Stomach (tissue), 9 donors: ENCODE measurements around the gene RELN. TPM values are rescaled to one million over a fixed set of nuclear protein-coding genes. Genes with fewer than 3 reads are reported as not detected.

Experiments used
- DNase-seq, 2 donors: peaks; one replicate each; pipeline versions ENCODE4 v3.0.0 to v3.0.0-alpha.2; 2013 to 2019
- H3K27ac ChIP-seq, 5 donors: fragments of 200-600 bp in 4 of 5; sonication (generic) in 4 of 5; one replicate each; pipeline ENCODE4 v1.5.1; 2013 to 2019; ENCODE audit warnings: mild to moderate bottlenecking in 1 of 5, moderate library complexity in 1 of 5
- H3K27me3 ChIP-seq, 3 donors: fragments of 200-600 bp; sonication (generic); one replicate each; pipeline ENCODE4 v1.5.1; 2017 to 2019; ENCODE audit warnings: mixed run types in 1 of 3
- H3K36me3 ChIP-seq, 4 donors: fragments of 200-600 bp; sonication (generic); 1 replicate in 3 of 4; 2 replicates in 1 of 4; pipeline ENCODE4 v1.5.1; 2016 to 2019
- H3K4me1 ChIP-seq, 4 donors: fragments of 200-600 bp; sonication (generic); one replicate each; pipeline ENCODE4 v1.5.1; 2016 to 2019
- H3K4me3 ChIP-seq, 4 donors: fragments of 200-600 bp; sonication (generic) in 3 of 4; one replicate each; pipeline ENCODE4 v1.5.1; 2016 to 2019; ENCODE audit warnings: mild to moderate bottlenecking in 1 of 4
- H3K9me3 ChIP-seq, 4 donors: fragments of 200-600 bp; sonication (generic); one replicate each; pipeline ENCODE4 v1.5.1; 2016 to 2019
- CTCF ChIP-seq, 7 experiments: fragments of 450-650 bp in 4 of 7; fragments of 200-600 bp in 3 of 7; sonication (generic) in 3 of 7; IDR thresholded peaks; one replicate each; pipeline ENCODE4 v1.5.1; 2016 to 2019; ENCODE audit warnings: antibody characterized with exemption in 7 of 7, control low read depth in 2 of 7, mild to moderate bottlenecking in 1 of 7
- EP300 ChIP-seq: sonication (generic); formaldehyde crosslinking; IDR thresholded peaks from one replicate; pipeline ENCODE4 v1.6.1; 2017; ENCODE audit warnings: antibody characterized with exemption
- POLR2A ChIP-seq, 4 donors: fragments of 450-650 bp; IDR thresholded peaks; one replicate each; pipeline ENCODE4 v1.6.1; 2016; ENCODE audit warnings: antibody characterized with exemption in 4 of 4, control low read depth in 2 of 4, mild to moderate bottlenecking in 1 of 4, moderate library complexity in 1 of 4
- POLR2AphosphoS5 ChIP-seq, 3 donors: sonication (generic); formaldehyde crosslinking; IDR thresholded peaks; one replicate each; pipeline ENCODE4 v1.6.1; 2016; ENCODE audit warnings: antibody characterized with exemption in 3 of 3
- WGBS, 5 donors: extraction: QIAGEN DNeasy Blood & Tissue Kit in 3 of 5; methylation state at CpG; one replicate each; pipeline versions ENCODE4 v1.1.5 to v1.1.7; 2013 to 2018; 5-methylcytosine and 5-hydroxymethylcytosine counted together
- intact Hi-C: fragments of 100-400 bp; cut with DNase I; formaldehyde crosslinking; loops from one replicate; pipeline ENCODE4 v1.15.1; 2023; ENCODE audit warnings: low total_unique reads
- polyA plus RNA-seq, 3 donors: library from polyadenylated mRNA; stranded (reverse); fragments of 200-250 nt; gene quantifications; one replicate each; pipeline ENCODE4 v1.2.3, GENCODE V29; 2013
- total RNA-seq, 5 donors: library from RNA; depleted of rRNA; stranded (reverse); fragments of >200 nt; gene quantifications; one replicate each; pipeline versions ENCODE4 v1.1.0 to v1.2.3, GENCODE V29; 2014 to 2016
- donor health status: healthy with polysubstance abuse.
- donor health status: Bipolar disorder and iron deficiency.
- donor health status: healthy.

RELN gene
- total and polyA plus RNA-seq, 8 donors = 0.19 to 14.3 (median 2.2) TPM

- 42 to 63% (median 48%) methylated on average over 1 of the region's 1 CpG for WGBS, 5 donors
- no peak overlapping the region for H3K4me3 ChIP-seq
- H3K27ac ChIP-seq = no peak overlapping the region
- TF ChIP-seq POLR2AphosphoS5 (IDR thresholded peaks at IDR 0.05) (no peak), POLR2A (IDR thresholded peaks at IDR 0.05) (no peak), CTCF (IDR thresholded peaks at IDR 0.05) (no peak), EP300 (no peak)
- intact Hi-C loops = no loop called here
- H3K36me3 ChIP-seq = no peaks in the 10 kb centered on the region
- no peaks in the 10 kb centered on the region for H3K4me1 ChIP-seq
- DNase-seq = no peak
- no peaks in the 10 kb centered on the region for H3K9me3 ChIP-seq
- no peaks in the 10 kb centered on the region for H3K27me3 ChIP-seq
Observed at GRCh38 chr7:103735377-103735776, 254.1 kb downstream of the RELN start.

- TF ChIP-seq EP300 = no peak
- no peak for TF ChIP-seq POLR2A (IDR thresholded peaks at IDR 0.05)
- TF ChIP-seq POLR2AphosphoS5 (IDR thresholded peaks at IDR 0.05) = no peak
- no peak for TF ChIP-seq CTCF (IDR thresholded peaks at IDR 0.05)
- no peak overlapping the region for H3K27ac ChIP-seq
- no peaks in the 10 kb centered on the region for H3K36me3 ChIP-seq
- no peaks in the 10 kb centered on the region for H3K4me1 ChIP-seq
- H3K9me3 ChIP-seq = no peaks in the 10 kb centered on the region
- intact Hi-C loops = no loop called here
- 59 to 84% (median 78%) methylated on average over 2 of the region's 2 CpGs for WGBS, 5 donors
- H3K4me3 ChIP-seq = no peak overlapping the region
- H3K27me3 ChIP-seq = no peaks in the 10 kb centered on the region
- DNase-seq = no peak
Observed at GRCh38 chr7:103731169-103731568, 258.3 kb downstream of the RELN start.

GRCh38 chr7:103729026-103729425 is 260.4 kb downstream of the RELN start:
- H3K9me3 ChIP-seq = no peaks in the 10 kb centered on the region
- H3K36me3 ChIP-seq = no peaks in the 10 kb centered on the region
- WGBS, 5 donors = 71 to 78% (median 77%) methylated on average over 4 of the region's 4 CpGs
- no peaks in the 10 kb centered on the region for H3K4me1 ChIP-seq
- H3K4me3 ChIP-seq = no peak overlapping the region
- H3K27ac ChIP-seq = no peak overlapping the region
- TF ChIP-seq POLR2A (IDR thresholded peaks at IDR 0.05) (no peak), POLR2AphosphoS5 (IDR thresholded peaks at IDR 0.05) (no peak), EP300 (no peak), CTCF (IDR thresholded peaks at IDR 0.05) (no peak)
- DNase-seq = no peak
- intact Hi-C loops = no loop called here
- no peaks in the 10 kb centered on the region for H3K27me3 ChIP-seq

- no peaks in the 10 kb centered on the region for H3K4me1 ChIP-seq
- H3K9me3 ChIP-seq = no peaks in the 10 kb centered on the region
- H3K27ac ChIP-seq = no peak overlapping the region
- intact Hi-C loops = no loop called here
- WGBS, 5 donors = 78 to 83% (median 79%) methylated on average over 8 of the region's 8 CpGs
- H3K4me3 ChIP-seq = no peak overlapping the region
- H3K27me3 ChIP-seq = no peaks in the 10 kb centered on the region
- no peaks in the 10 kb centered on the region for H3K36me3 ChIP-seq
- no peak for DNase-seq
- TF ChIP-seq POLR2AphosphoS5 (IDR thresholded peaks at IDR 0.05) (no peak), CTCF (IDR thresholded peaks at IDR 0.05) (no peak), POLR2A (IDR thresholded peaks at IDR 0.05) (no peak), EP300 (no peak)
Observed at GRCh38 chr7:103727982-103728610, 261.4 kb downstream of the RELN start.
